ENCODE data around the gene PPP2R5C.

Gene PPP2R5C

GRCh38 chr14:101894365-101895081 lies 133.0 kb downstream of the PPP2R5C start:
- DNase-seq = no peak

- no peak for DNase-seq
Measured at GRCh38 chr14:101895256-101895655, 133.7 kb downstream of the PPP2R5C start.

- DNase-seq = no peak
Measured at GRCh38 chr14:101897326-101897725, 135.8 kb downstream of the PPP2R5C start.

GRCh38 chr14:101898416-101898815 lies 136.9 kb downstream of the PPP2R5C start:
- no peak for DNase-seq

- DNase-seq = no peak
Measured at GRCh38 chr14:101899263-101899662, 137.8 kb downstream of the PPP2R5C start.

GRCh38 chr14:101900253-101900652 lies 138.7 kb downstream of the PPP2R5C start:
- no peak for DNase-seq

GRCh38 chr14:101903111-101903561 lies 141.6 kb downstream of the PPP2R5C start:
- no peak for DNase-seq

GRCh38 chr14:101905614-101906013 lies 144.1 kb downstream of the PPP2R5C start:
- no peak for DNase-seq

- no peak for DNase-seq
Measured at GRCh38 chr14:101906645-101907044, 145.1 kb downstream of the PPP2R5C start.

- no peak for DNase-seq
Measured at GRCh38 chr14:101907619-101908018, 146.1 kb downstream of the PPP2R5C start.

GRCh38 chr14:101908795-101909194 lies 147.3 kb downstream of the PPP2R5C start:
- no peak for DNase-seq

- DNase-seq = no peak
Measured at GRCh38 chr14:101909371-101910096, 148.0 kb downstream of the PPP2R5C start.

GRCh38 chr14:101912841-101913240 lies 151.3 kb downstream of the PPP2R5C start:
- DNase-seq = no peak

- DNase-seq = no peak
Measured at GRCh38 chr14:101914083-101914482, 152.6 kb downstream of the PPP2R5C start.

GRCh38 chr14:101915871-101916815 lies 154.6 kb downstream of the PPP2R5C start:
- DNase-seq = no peak

- no peak for DNase-seq
Measured at GRCh38 chr14:101916816-101917412, 155.4 kb downstream of the PPP2R5C start.

GRCh38 chr14:101917413-101918017 lies 156.0 kb downstream of the PPP2R5C start:
- no peak for DNase-seq

- DNase-seq = no peak
Measured at GRCh38 chr14:101918065-101918989, 156.8 kb downstream of the PPP2R5C start.

GRCh38 chr14:101920271-101920670 lies 158.8 kb downstream of the PPP2R5C start:
- no peak for DNase-seq

GRCh38 chr14:101922866-101923265 lies 161.4 kb downstream of the PPP2R5C start:
- no peak for DNase-seq

- DNase-seq = no peak
Measured at GRCh38 chr14:101925152-101925551, 163.6 kb downstream of the PPP2R5C start.
